ENCODE measurements around the gene SCLT1. TPM values are rescaled to one million over a fixed set of nuclear protein-coding genes. Genes with fewer than 3 reads are reported as not detected.
"Not testable (repeated sequence)": the region's sequence is repeated elsewhere in the genome, so short reads cannot be mapped to it uniquely, and the experiment has no call there.

SCLT1 gene
- total RNA-seq, 1 experiment from 2014 or later, result 15.9 TPM

- no peak for DNase-seq
- H3F3A ChIP-seq (ENCODE audit: insufficient read depth, low read depth), result no peaks in the 10 kb centered on the region
- intact Hi-C loops (cut with micrococcal nuclease; ENCODE audit: unreplicated experiment), result no loop called here
- CTCF ChIA-PET, result no interaction called here
- H3K27ac ChIP-seq, result no peak overlapping the region
- peaks cover 10% of the 10 kb centered on the region; the same call in 1 of the 2 replicates for H3K79me2 ChIP-seq (ENCODE audit: low read depth)
- no peak overlapping the region for H3K4me2 ChIP-seq
- no peaks in the 10 kb centered on the region for H4K20me1 ChIP-seq (ENCODE audit: insufficient read depth)
- POLR2A ChIA-PET (ENCODE audit: unreplicated experiment), result no interaction called here
- no TSS peak for BruUV-seq (replicated peaks)
- TF ChIP-seq CTCF (conservative IDR thresholded peaks at IDR 0.05), result no peak
- TF ChIP-seq EZH2 (IDR thresholded peaks at IDR 0.05; ENCODE audit: low read depth), result no peak
- no peak overlapping the region for H3K4me3 ChIP-seq
- H3K9me3 ChIP-seq (ENCODE audit: insufficient read depth, low read depth), result no peaks in the 10 kb centered on the region
- H3K27me3 ChIP-seq (ENCODE audit: insufficient read depth, low read depth), result no peaks in the 10 kb centered on the region
- H3K9me2 ChIP-seq (ENCODE audit: insufficient read depth), result no peaks in the 10 kb centered on the region
- H3K4me1 ChIP-seq (replicated peaks; ENCODE audit: insufficient read depth), result no peaks in the 10 kb centered on the region
- H2AFZ ChIP-seq, result no peak overlapping the region
- no peaks in the 10 kb centered on the region for H3K36me3 ChIP-seq (ENCODE audit: low read depth)
Observed at GRCh38 chr4:129082302-129082701, 11.0 kb downstream of the SCLT1 start.

- ChIA-PET POLR2A (ENCODE audit: unreplicated experiment) (no interaction called here), CTCF (no interaction called here)
- H3K4me2 ChIP-seq, result no peak overlapping the region
- 0 out of 2 replicates have a peak, but pooled peaks cover 3% of the 10 kb centered on the region for H3K79me2 ChIP-seq (ENCODE audit: low read depth)
- no peak overlapping the region for H2AFZ ChIP-seq
- TF ChIP-seq EZH2 (IDR thresholded peaks at IDR 0.05; ENCODE audit: low read depth) (no peak), CTCF (conservative IDR thresholded peaks at IDR 0.05) (no peak)
- no peaks in the 10 kb centered on the region for H3F3A ChIP-seq (ENCODE audit: insufficient read depth, low read depth)
- H3K27me3 ChIP-seq (ENCODE audit: insufficient read depth, low read depth), result no peaks in the 10 kb centered on the region
- H3K9me3 ChIP-seq (ENCODE audit: insufficient read depth, low read depth), result no peaks in the 10 kb centered on the region
- no peaks in the 10 kb centered on the region for H3K36me3 ChIP-seq (ENCODE audit: low read depth)
- no peaks in the 10 kb centered on the region for H4K20me1 ChIP-seq (ENCODE audit: insufficient read depth)
- H3K27ac ChIP-seq, result no peak overlapping the region
- no peak overlapping the region for H3K4me3 ChIP-seq
- BruUV-seq (replicated peaks), result no TSS peak
- no peaks in the 10 kb centered on the region for H3K4me1 ChIP-seq (replicated peaks; ENCODE audit: insufficient read depth)
- no peak for DNase-seq
- H3K9me2 ChIP-seq (ENCODE audit: insufficient read depth), result no peaks in the 10 kb centered on the region
- intact Hi-C loops (cut with micrococcal nuclease; ENCODE audit: unreplicated experiment), result no loop called here
Observed at GRCh38 chr4:129080129-129080528, 13.2 kb downstream of the SCLT1 start.

GRCh38 chr4:129077326-129077725 is 16.0 kb downstream of the SCLT1 start:
- H4K20me1 ChIP-seq (ENCODE audit: insufficient read depth), result no peaks in the 10 kb centered on the region
- TF ChIP-seq EZH2 (IDR thresholded peaks at IDR 0.05; ENCODE audit: low read depth), result no peak
- TF ChIP-seq CTCF (conservative IDR thresholded peaks at IDR 0.05), result no peak
- no peaks in the 10 kb centered on the region for H3F3A ChIP-seq (ENCODE audit: insufficient read depth, low read depth)
- ChIA-PET CTCF (interaction anchor here (0.6 kb wide), 1 partner anchor 1086 kb away, joined by 3 read pairs; no protein-coding TSS in a partner anchor), POLR2A (ENCODE audit: unreplicated experiment) (no interaction called here)
- H3K4me1 ChIP-seq (replicated peaks; ENCODE audit: insufficient read depth), result no peaks in the 10 kb centered on the region
- no peaks in the 10 kb centered on the region for H3K27me3 ChIP-seq (ENCODE audit: insufficient read depth, low read depth)
- no peaks in the 10 kb centered on the region for H3K36me3 ChIP-seq (ENCODE audit: low read depth)
- intact Hi-C loops (cut with micrococcal nuclease; ENCODE audit: unreplicated experiment), result no loop called here
- no peaks in the 10 kb centered on the region for H3K9me2 ChIP-seq (ENCODE audit: insufficient read depth)
- H3K4me3 ChIP-seq, result no peak overlapping the region
- H2AFZ ChIP-seq, result no peak overlapping the region
- DNase-seq, result no peak
- H3K27ac ChIP-seq, result no peak overlapping the region
- H3K79me2 ChIP-seq (ENCODE audit: low read depth), result no peaks in the 10 kb centered on the region
- no peak overlapping the region for H3K4me2 ChIP-seq
- H3K9me3 ChIP-seq (ENCODE audit: insufficient read depth, low read depth), result peaks cover under 1% of the 10 kb centered on the region; the same call in 1 of the 2 replicates
- BruUV-seq (replicated peaks), result no TSS peak

GRCh38 chr4:129069537-129069936 is 23.8 kb downstream of the SCLT1 start:
- H3K9me3 ChIP-seq (ENCODE audit: insufficient read depth, low read depth); H3K4me3 ChIP-seq; H3K27ac ChIP-seq; H3K9me2 ChIP-seq (ENCODE audit: insufficient read depth); H3K36me3 ChIP-seq (ENCODE audit: low read depth); H4K20me1 ChIP-seq (ENCODE audit: insufficient read depth); DNase-seq; POLR2A ChIA-PET (ENCODE audit: unreplicated experiment); H3F3A ChIP-seq (ENCODE audit: insufficient read depth, low read depth); intact Hi-C loops (cut with micrococcal nuclease; ENCODE audit: unreplicated experiment); CTCF ChIA-PET; H3K4me2 ChIP-seq; H3K27me3 ChIP-seq (ENCODE audit: insufficient read depth, low read depth); H3K4me1 ChIP-seq (replicated peaks; ENCODE audit: insufficient read depth); H2AFZ ChIP-seq; BruUV-seq (replicated peaks); H3K79me2 ChIP-seq (ENCODE audit: low read depth): not testable (repeated sequence)

All from PC-9 (cell line).